ENCODE measurements around the gene UBA1. TPM values are rescaled to one million over a fixed set of nuclear protein-coding genes. Genes with fewer than 3 reads are reported as not detected.

The UBA1 gene
- total and polyA plus RNA-seq, 2 of the 8 experiments (the other 6 are each of a cell fraction or from before 2014, with no cell fraction given): 313 to 458 TPM

DNA sequence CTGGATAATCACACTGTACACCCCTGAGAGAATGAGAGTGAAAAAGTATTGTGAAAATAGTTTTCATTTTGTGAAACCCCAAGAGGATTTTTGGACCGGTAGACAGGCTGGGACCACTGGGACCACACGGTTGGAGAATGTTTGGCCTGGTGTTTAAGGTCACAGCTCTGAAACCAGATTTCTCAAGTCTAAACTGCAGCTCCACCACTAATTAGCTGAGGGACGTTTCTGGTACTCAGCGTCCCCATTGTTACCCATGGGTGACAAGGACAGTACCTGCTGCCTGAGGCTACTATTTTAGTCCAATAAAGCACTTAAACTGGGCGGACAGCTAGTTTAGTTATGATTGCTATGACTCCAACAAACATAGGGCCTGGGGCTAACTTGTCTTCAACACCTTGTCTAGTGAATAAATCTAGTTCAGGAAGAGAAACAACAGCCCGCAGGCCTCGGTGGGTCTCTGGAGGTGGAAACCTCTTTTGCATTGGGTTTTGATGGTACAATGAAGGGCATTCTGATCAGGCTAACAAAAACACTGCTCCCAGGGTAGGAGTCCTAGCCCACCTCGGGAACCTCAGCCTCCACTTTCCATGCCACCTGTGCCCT, 38.7 kb downstream of the UBA1 start:
- FAIRE-seq: no peak
- TF ChIP-seq HDAC6 (IDR thresholded peaks at IDR 0.05; ENCODE audit: low read depth, low read length) (no peak), PHF8 (conservative IDR thresholded peaks at IDR 0.05; ENCODE audit: low read depth, low read length) (0 out of 2 replicates have a peak, but pooled peaks have one; percentile 1)
- peak overlapping the region; percentile 95 for H3K27ac ChIP-seq (ENCODE audit: low read depth, low read length)

More for the DNA sequence above, 38.7 kb downstream of the UBA1 start:
- WGBS, 2 experiments (ENCODE audit: extremely low coverage in 1 of 2, insufficient coverage in 1 of 2, insufficient read length in 1 of 2, insufficient replicate concordance in 2 of 2, low coverage in 1 of 2, low lambda C conversion rate in 2 of 2, missing lambda C conversion rate in 1 of 2): 69% methylated on average over 8 of the region's 8 CpGs; no CpG with 5 or more reads in 1 of the 2 experiments
- Histone ChIP-seq H3K9ac (replicated peaks in 1 of 4; ENCODE audit: extremely low read depth in 1 of 4, low read depth in 3 of 4, low read length in 3 of 4) (peak overlapping the region in 3 of 4 experiments; percentile 74 to 95 (median 89); a peak in 6 of 7 replicates), H4K5ac (ENCODE audit: insufficient read length, low read depth, low read length) (peak overlapping the region; percentile 95), H3K79me2 (ENCODE audit: control insufficient read depth in 1 of 2, insufficient read depth in 2 of 2, low read length in 2 of 2) (peaks cover 0 to 37% of the 10 kb centered on the region in 2 experiments; a peak in 3 of 4 replicates), H4K20me1 (replicated peaks in 1 of 2; ENCODE audit: control insufficient read depth in 1 of 2, insufficient read depth in 2 of 2, low read length in 2 of 2) (no peaks in the 10 kb centered on the region), H3K23me2 (ENCODE audit: low read depth, low read length) (no peaks in the 10 kb centered on the region), H3K79me1 (ENCODE audit: low read depth, low read length) (no peaks in the 10 kb centered on the region), H4K91ac (replicated peaks; ENCODE audit: insufficient read length, low read length) (peak overlapping the region; percentile 73), H3K18ac (ENCODE audit: extremely low read depth, low read length) (no peak overlapping the region), H3K9me3 (ENCODE audit: insufficient read depth in 2 of 2, low read depth in 1 of 2, low read length in 1 of 2) (no peaks in the 10 kb centered on the region), H3K14ac (ENCODE audit: insufficient read length) (no peak overlapping the region), H3K4ac (replicated peaks; ENCODE audit: insufficient read length, low read depth, low read length) (peak overlapping the region; percentile 44), H2AFZ (ENCODE audit: low read length) (no peak overlapping the region), H3K4me1 (replicated peaks in 1 of 4; ENCODE audit: control insufficient read depth in 3 of 4, insufficient read depth in 4 of 4, low read length in 3 of 4) (peaks cover 0 to 9% (median 5%) of the 10 kb centered on the region in 4 experiments; a peak in 4 of 7 replicates), H2BK15ac (ENCODE audit: low read length) (no peak overlapping the region), H2BK12ac (ENCODE audit: low read depth, low read length) (no peak overlapping the region; the same call in 1 of the 2 replicates), H2BK20ac (ENCODE audit: low read length) (no peak overlapping the region), H2BK120ac (replicated peaks; ENCODE audit: low read depth, low read length) (no peak overlapping the region), H3K23ac (ENCODE audit: insufficient read length) (no peak overlapping the region), H2AK5ac (ENCODE audit: low read depth, low read length) (peak overlapping the region; percentile 33; the same call in 1 of the 2 replicates), H3K4me3 (ENCODE audit: extremely low read depth in 1 of 4, insufficient read depth in 2 of 4, low read depth in 3 of 4, low read length in 4 of 4) (peak overlapping the region; percentile 57 to 88 (median 68)), H4K8ac (ENCODE audit: extremely low read depth, insufficient read depth, low read length) (peak overlapping the region; percentile 98; the same call in 1 of the 2 replicates), H3K27me3 (replicated peaks in 1 of 4; ENCODE audit: control insufficient read depth in 3 of 4, extremely low read depth in 1 of 4, insufficient read depth in 3 of 4, low read length in 3 of 4) (no peaks in the 10 kb centered on the region), H3K56ac (replicated peaks; ENCODE audit: insufficient read length, low read depth, low read length) (no peak overlapping the region), H2BK5ac (ENCODE audit: low read depth, low read length) (peak overlapping the region; percentile 87; the same call in 1 of the 2 replicates), H3K36me3 (ENCODE audit: control insufficient read depth in 2 of 4, insufficient read depth in 4 of 4, low read length in 3 of 4) (peaks cover 0 to 14% (median 9%) of the 10 kb centered on the region in 4 experiments; a peak in 6 of 8 replicates), H3K4me2 (ENCODE audit: insufficient read depth in 1 of 2, low read depth in 2 of 2, low read length in 2 of 2) (peak overlapping the region; percentile 77 to 82)
- ChIA-PET CTCF (ENCODE audit: partially characterized antibody) (no interaction called here), POLR2A (ENCODE audit: partially characterized antibody) (interaction anchor here (0.6 to 3.0 kb wide), 14 partner anchors 9 to 344 kb away, joined by 3 to 16 read pairs (median 4); no protein-coding TSS in a partner anchor)
- no peak for DNase-seq (ENCODE audit: low read depth in 1 of 2, low spot score in 2 of 2)

Measured in H1 (cell line).